ENCODE measurements around the gene C1orf198.

DNA sequence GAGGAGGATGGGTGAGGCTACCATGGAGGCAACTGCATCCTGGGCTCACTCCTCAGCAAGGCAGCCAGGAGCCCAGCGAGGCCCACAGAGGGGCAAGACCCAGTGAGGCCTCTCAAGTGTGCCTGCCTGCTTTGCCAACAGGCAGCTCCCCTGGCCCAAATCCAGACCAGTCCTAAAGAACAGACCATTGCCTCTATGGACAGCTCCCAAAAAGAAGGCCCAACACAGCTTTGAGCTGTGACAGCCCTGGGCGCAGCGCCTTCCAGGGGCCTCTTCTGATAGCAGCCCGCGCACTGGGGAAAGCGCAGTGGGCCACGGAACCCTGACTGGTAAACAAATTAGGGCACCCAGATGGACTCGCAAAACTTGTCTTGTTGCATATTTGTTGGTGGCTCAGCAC, 25.5 kb downstream of the C1orf198 start:
- TF ChIP-seq, protein P1, sequence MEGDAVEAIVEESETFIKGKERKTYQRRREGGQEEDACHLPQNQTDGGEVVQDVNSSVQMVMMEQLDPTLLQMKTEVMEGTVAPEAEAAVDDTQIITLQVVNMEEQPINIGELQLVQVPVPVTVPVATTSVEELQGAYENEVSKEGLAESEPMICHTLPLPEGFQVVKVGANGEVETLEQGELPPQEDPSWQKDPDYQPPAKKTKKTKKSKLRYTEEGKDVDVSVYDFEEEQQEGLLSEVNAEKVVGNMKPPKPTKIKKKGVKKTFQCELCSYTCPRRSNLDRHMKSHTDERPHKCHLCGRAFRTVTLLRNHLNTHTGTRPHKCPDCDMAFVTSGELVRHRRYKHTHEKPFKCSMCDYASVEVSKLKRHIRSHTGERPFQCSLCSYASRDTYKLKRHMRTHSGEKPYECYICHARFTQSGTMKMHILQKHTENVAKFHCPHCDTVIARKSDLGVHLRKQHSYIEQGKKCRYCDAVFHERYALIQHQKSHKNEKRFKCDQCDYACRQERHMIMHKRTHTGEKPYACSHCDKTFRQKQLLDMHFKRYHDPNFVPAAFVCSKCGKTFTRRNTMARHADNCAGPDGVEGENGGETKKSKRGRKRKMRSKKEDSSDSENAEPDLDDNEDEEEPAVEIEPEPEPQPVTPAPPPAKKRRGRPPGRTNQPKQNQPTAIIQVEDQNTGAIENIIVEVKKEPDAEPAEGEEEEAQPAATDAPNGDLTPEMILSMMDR (conservative IDR thresholded peaks at IDR 0.05), result no peak
- no peak for TF ChIP-seq ZFX (IDR thresholded peaks at IDR 0.05)

Data from C4-2B (cell line).